Gastroesophageal sphincter (tissue), 4 donors: ENCODE data around the gene C19orf47. TPM values are rescaled to one million over a fixed set of nuclear protein-coding genes. Genes with fewer than 3 reads are reported as not detected.
"Not testable (repeated sequence)": the region's sequence is repeated elsewhere in the genome, so short reads cannot be mapped to it uniquely, and the experiment has no call there.

Experiments used
- ATAC-seq: fragments of 150-250 bp; one replicate; pipeline ENCODE4 v1.9.1; 2016; ENCODE audit warnings: mild to moderate bottlenecking, moderate library complexity
- H3K27ac ChIP-seq, 4 donors: fragments of 200-600 bp; sonication (generic) in 3 of 4; 1 replicate in 3 of 4; 2 replicates in 1 of 4; pipeline ENCODE4 v1.5.1; 2016 to 2019
- H3K27me3 ChIP-seq: fragments of 200-600 bp; sonication (generic); one replicate; pipeline ENCODE4 v1.5.1; 2019
- H3K36me3 ChIP-seq, 2 donors: fragments of 200-600 bp; sonication (generic); one replicate each; pipeline ENCODE4 v1.5.1; 2019; ENCODE audit warnings: control low read depth in 1 of 2
- H3K4me1 ChIP-seq, 3 donors: fragments of 200-600 bp; sonication (generic); 1 replicate in 2 of 3; 2 replicates in 1 of 3; pipeline ENCODE4 v1.5.1; 2016 to 2019; ENCODE audit warnings: control low read depth in 2 of 3
- H3K4me3 ChIP-seq, 2 donors: fragments of 200-600 bp; sonication (generic); one replicate each; pipeline ENCODE4 v1.5.1; 2019; ENCODE audit warnings: mild to moderate bottlenecking in 1 of 2, moderate library complexity in 1 of 2
- H3K9me3 ChIP-seq, 3 donors: fragments of 200-600 bp; sonication (generic); one replicate each; pipeline ENCODE4 v1.5.1; 2017 to 2019; ENCODE audit warnings: control low read depth in 2 of 3
- EP300 ChIP-seq: sonication (generic); formaldehyde crosslinking; IDR thresholded peaks from one replicate; pipeline ENCODE4 v1.6.1; 2017; ENCODE audit warnings: antibody characterized with exemption, mild to moderate bottlenecking
- POLR2A ChIP-seq, 2 donors: fragments of 450-650 bp; IDR thresholded peaks; one replicate each; pipeline ENCODE4 v1.6.1; 2017; ENCODE audit warnings: antibody characterized with exemption in 2 of 2, mild to moderate bottlenecking in 2 of 2, moderate library complexity in 1 of 2
- POLR2AphosphoS5 ChIP-seq: sonication (generic); formaldehyde crosslinking; IDR thresholded peaks from one replicate; pipeline ENCODE4 v1.6.1; 2017; ENCODE audit warnings: antibody characterized with exemption
- WGBS, 2 donors: methylation state at CpG; one replicate each; pipeline ENCODE4 v1.1.5; 2018; ENCODE audit warnings: low coverage in 1 of 2; 5-methylcytosine and 5-hydroxymethylcytosine counted together
- total RNA-seq, 4 donors: library from RNA; depleted of rRNA; stranded (reverse); fragments of >200 nt; gene quantifications; one replicate each; pipeline ENCODE4 v1.1.0, GENCODE V29; 2016
- TF ChIP-seq, protein P1 (sequence below), 4 experiments: fragments of 200-600 bp in 2 of 4; fragments of 450-650 bp in 2 of 4; sonication (generic) in 1 of 4; IDR thresholded peaks; one replicate each; pipeline ENCODE4 v1.5.1; 2017 to 2019; ENCODE audit warnings: antibody characterized with exemption in 4 of 4, mild to moderate bottlenecking in 2 of 4, moderate library complexity in 2 of 4

Gene C19orf47
- total RNA-seq, 4 donors from 2014 or later = 10.0 to 29.7 (median 19.2) TPM

DNA sequence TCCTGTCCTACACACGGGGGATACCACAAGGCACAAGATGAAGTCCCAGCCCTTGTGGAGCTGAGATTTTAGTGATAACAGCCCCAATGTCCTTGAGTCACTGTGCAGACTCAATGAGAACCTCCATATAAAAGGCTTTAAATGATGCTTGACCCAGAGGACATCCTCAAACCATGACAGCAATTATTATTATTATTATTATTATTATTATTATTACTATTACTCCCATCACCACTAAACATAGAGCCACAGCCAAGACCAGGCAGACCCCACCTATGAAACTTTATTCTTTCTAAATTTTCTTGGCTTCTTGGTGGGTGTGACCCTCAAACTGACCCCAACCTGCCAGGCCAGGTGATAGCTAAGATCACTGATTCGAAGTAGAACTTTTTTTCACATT is 11.1 kb downstream of the C19orf47 start:
- H3K36me3 ChIP-seq = peaks cover 0 to 75% of the 10 kb centered on the region in 2 donors
- 100% methylated on average over 1 to 2 of the region's 2 CpGs for WGBS, 2 donors
- H3K9me3 ChIP-seq = no peaks in the 10 kb centered on the region
- H3K27ac ChIP-seq = no peak overlapping the region
- H3K27me3 ChIP-seq = no peaks in the 10 kb centered on the region
- ATAC-seq = no peak
- H3K4me1 ChIP-seq = peaks cover 0 to 11% (median 4%) of the 10 kb centered on the region in 3 donors
- TF ChIP-seq, protein P1, sequence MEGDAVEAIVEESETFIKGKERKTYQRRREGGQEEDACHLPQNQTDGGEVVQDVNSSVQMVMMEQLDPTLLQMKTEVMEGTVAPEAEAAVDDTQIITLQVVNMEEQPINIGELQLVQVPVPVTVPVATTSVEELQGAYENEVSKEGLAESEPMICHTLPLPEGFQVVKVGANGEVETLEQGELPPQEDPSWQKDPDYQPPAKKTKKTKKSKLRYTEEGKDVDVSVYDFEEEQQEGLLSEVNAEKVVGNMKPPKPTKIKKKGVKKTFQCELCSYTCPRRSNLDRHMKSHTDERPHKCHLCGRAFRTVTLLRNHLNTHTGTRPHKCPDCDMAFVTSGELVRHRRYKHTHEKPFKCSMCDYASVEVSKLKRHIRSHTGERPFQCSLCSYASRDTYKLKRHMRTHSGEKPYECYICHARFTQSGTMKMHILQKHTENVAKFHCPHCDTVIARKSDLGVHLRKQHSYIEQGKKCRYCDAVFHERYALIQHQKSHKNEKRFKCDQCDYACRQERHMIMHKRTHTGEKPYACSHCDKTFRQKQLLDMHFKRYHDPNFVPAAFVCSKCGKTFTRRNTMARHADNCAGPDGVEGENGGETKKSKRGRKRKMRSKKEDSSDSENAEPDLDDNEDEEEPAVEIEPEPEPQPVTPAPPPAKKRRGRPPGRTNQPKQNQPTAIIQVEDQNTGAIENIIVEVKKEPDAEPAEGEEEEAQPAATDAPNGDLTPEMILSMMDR (IDR thresholded peaks at IDR 0.05) = no peak
- no peak for TF ChIP-seq POLR2AphosphoS5
- no peak for TF ChIP-seq EP300
- no peak for TF ChIP-seq POLR2A (IDR thresholded peaks at IDR 0.05)
- H3K4me3 ChIP-seq = no peak overlapping the region

DNA sequence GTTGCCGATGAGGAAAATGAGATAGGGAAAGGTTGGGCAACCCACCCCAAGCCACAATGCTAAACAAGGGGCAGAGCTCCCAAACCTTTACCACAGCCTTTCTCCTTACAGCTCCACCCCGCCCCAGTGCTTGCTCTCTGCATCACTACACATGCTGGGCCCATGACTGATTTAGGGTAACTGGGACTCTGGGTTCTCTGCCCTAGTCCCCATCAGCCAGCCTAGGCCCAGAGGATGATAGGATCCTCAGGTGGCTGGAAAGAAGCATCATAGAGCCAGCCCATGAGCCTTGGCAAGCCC is 11.6 kb downstream of the C19orf47 start:
- peaks cover 0 to 81% of the 10 kb centered on the region in 2 donors for H3K36me3 ChIP-seq
- no peak overlapping the region for H3K27ac ChIP-seq

DNA sequence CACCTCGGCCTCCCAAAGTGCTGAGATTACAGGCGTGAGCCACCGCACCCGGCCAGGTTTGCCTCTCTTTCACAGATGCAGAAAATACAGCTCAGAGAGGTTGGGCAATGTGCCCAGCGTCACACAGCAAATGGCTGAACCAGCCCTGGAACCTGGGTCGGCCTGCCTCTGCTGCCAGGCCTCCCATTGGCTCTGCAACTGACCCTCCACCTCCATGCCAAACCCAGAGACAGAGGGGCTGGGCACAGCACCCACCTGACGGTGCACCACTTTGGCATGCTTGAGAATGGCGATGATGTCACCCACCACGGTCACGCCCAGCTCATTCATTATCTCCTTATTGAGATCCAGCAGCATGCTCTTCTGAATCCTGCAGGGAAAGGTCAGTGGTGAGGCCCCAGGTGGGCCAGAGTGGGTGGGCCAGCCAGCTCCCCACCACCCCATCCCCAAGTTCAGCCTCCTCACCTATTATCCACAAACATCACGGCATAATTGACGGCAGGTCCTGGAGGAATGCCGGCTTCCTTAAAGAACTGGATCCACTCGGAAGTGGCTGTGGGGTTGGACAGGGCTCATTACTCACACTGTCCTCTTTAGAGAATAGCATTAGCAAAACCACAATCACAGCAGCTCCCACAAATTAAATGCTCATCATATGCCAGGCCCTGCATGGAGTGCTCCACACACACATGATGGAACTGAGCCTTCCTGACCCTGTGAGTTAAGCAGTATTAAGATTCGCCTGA is 12.2 kb downstream of the C19orf47 start:
- no peak for ATAC-seq
- no peaks in the 10 kb centered on the region for H3K9me3 ChIP-seq
- 75% methylated on average over 4 of the region's 15 CpGs; no CpG with 5 or more reads in 1 of the 2 donors for WGBS, 2 donors
- peaks cover 0 to under 1% (median 0%) of the 10 kb centered on the region in 3 donors for H3K4me1 ChIP-seq
- H3K4me3 ChIP-seq = no peak overlapping the region
- H3K36me3 ChIP-seq = peaks cover 0 to 83% of the 10 kb centered on the region in 2 donors
- H3K27ac ChIP-seq = no peak overlapping the region
- TF ChIP-seq POLR2A (IDR thresholded peaks at IDR 0.05) (no peak), EP300 (no peak), POLR2AphosphoS5 (no peak)
- TF ChIP-seq, protein P1 (IDR thresholded peaks at IDR 0.05) = no peak
- H3K27me3 ChIP-seq = no peaks in the 10 kb centered on the region

More for the DNA sequence above, 11.6 kb downstream of the C19orf47 start:
- H3K27me3 ChIP-seq = no peaks in the 10 kb centered on the region
- H3K4me1 ChIP-seq = peaks cover 0 to 6% (median 0%) of the 10 kb centered on the region in 3 donors
- TF ChIP-seq, protein P1 (IDR thresholded peaks at IDR 0.05) = no peak
- TF ChIP-seq EP300 = no peak
- TF ChIP-seq POLR2AphosphoS5 = no peak
- no peak for TF ChIP-seq POLR2A (IDR thresholded peaks at IDR 0.05)
- no peak overlapping the region for H3K4me3 ChIP-seq
- H3K9me3 ChIP-seq = no peaks in the 10 kb centered on the region
- no peak for ATAC-seq
- 100% methylated on average over 1 of the region's 2 CpGs; no CpG with 5 or more reads in 1 of the 2 donors for WGBS, 2 donors

DNA sequence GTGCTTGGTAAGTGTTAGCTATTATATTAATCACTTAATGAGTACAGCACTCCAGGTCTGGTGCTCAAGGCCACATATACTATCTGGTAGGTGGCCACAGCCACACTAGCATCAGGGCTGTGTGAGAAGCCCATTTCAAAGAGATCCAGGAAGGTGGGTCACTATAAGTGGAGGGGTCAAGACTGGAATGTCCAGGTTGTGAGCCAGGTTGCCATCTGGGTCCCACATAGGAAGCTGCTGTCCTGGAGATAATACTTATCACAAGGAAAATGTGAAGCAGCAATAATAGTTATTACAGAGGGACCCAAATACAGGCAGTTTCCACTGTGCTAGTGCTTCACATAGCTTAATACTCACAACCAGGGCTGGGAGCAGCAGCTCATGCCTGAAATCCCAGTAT is 13.1 kb downstream of the C19orf47 start:
- Histone ChIP-seq H3K27me3 (no peaks in the 10 kb centered on the region), H3K27ac (no peak overlapping the region), H3K9me3 (no peaks in the 10 kb centered on the region), H3K4me3 (no peak overlapping the region), H3K4me1 (no peaks in the 10 kb centered on the region), H3K36me3 (peaks cover 0 to 83% of the 10 kb centered on the region in 2 donors)
- no peak for ATAC-seq
- TF ChIP-seq EP300 = no peak
- no peak for TF ChIP-seq POLR2AphosphoS5
- no peak for TF ChIP-seq POLR2A (IDR thresholded peaks at IDR 0.05)
- TF ChIP-seq, protein P1 (IDR thresholded peaks at IDR 0.05) = no peak

DNA sequence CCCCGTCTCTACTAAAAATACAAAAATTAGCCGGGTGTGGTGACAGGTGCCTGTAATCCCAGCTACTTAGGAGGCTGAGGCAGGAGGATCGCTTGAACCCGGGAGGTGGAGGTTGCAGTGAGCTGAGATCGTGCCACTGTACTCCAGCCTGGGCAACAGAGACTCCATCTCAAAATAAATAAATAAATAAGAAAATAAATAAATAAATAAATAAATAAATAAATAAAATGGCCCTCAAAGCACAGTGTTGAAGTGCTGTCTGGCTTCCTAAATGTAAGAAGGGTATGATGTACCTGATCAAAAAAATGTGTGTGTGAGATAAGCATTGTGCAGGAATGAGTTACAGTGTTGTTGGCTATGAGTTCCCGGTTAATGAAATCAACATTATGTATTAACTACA is 15.1 kb downstream of the C19orf47 start:
- ATAC-seq, H3K4me1 ChIP-seq, H3K9me3 ChIP-seq, H3K27ac ChIP-seq, H3K4me3 ChIP-seq, H3K27me3 ChIP-seq: not testable (repeated sequence)
- 70 to 100% methylated on average over 1 to 2 of the region's 6 CpGs for WGBS, 2 donors
- H3K36me3 ChIP-seq = peaks cover 0 to 85% of the 10 kb centered on the region in 2 donors
